B cell (primary cell): Measurements from ENCODE around the gene PRKRIP1. TPM values are rescaled to one million over a fixed set of nuclear protein-coding genes. Genes with fewer than 3 reads are reported as not detected.

ENCODE experiments used
- ATAC-seq: fragments of 200-7000 bp; cut with Tn5 transposase; one replicate; pipeline ENCODE4 v1.10.0; 2021; ENCODE audit warnings: low read depth, mild to moderate bottlenecking, moderate number of reproducible peaks, moderate library complexity
- CTCF ChIA-PET: fragments of 350-600 bp; sonication (Branson Sonifier 250); formaldehyde crosslinking; loops from one replicate; lab custom pipeline; 2021; ENCODE audit warnings: antibody characterized with exemption, inconsistent platforms; lab: Charles Lee
- POLR2A ChIA-PET: fragments of 350-600 bp; sonication (Branson Sonifier 250); formaldehyde crosslinking; loops from one replicate; lab custom pipeline; 2021; ENCODE audit warnings: antibody characterized with exemption; lab: Charles Lee
- DNase-seq: peaks from one replicate; pipeline ENCODE4 v3.0.0; 2013
- H2AFZ ChIP-seq: 2 replicates; pipeline ENCODE4 v1.6.1; 2012; ENCODE audit warnings: mild to moderate bottlenecking, low read depth, low read length; ENCODE audit not compliant: insufficient read depth, poor library complexity, severe bottlenecking
- H3K27ac ChIP-seq, 2 donors: 1 replicate in 1 of 2; 2 replicates in 1 of 2; pipeline ENCODE4 v1.5.1; 2012 to 2013; ENCODE audit warnings: low read length in 2 of 2, mild to moderate bottlenecking in 2 of 2, moderate library complexity in 1 of 2
- H3K27me3 ChIP-seq, 4 experiments: fragments of 200-600 bp in 1 of 4; sonication (generic) in 1 of 4; replicated peaks in 1 of 4; 1 replicate in 2 of 4; 2 replicates in 2 of 4; pipeline versions ENCODE4 v1.6.1 to v1.7.0; 2013 to 2016; ENCODE audit warnings: low read length in 3 of 4, mild to moderate bottlenecking in 2 of 4, mixed read lengths in 1 of 4, moderate library complexity in 1 of 4; ENCODE audit not compliant: insufficient read depth in 4 of 4, control insufficient read depth in 3 of 4; ENCODE audit errors: control extremely low read depth in 1 of 4
- H3K36me3 ChIP-seq, 2 experiments: replicated peaks in 1 of 2; 1 replicate in 1 of 2; 2 replicates in 1 of 2; pipeline versions ENCODE4 v1.6.1 to v1.7.1; 2013; ENCODE audit warnings: low read length in 1 of 2; ENCODE audit not compliant: insufficient read depth in 2 of 2, control insufficient read depth in 1 of 2; ENCODE audit errors: control extremely low read depth in 1 of 2, extremely low read depth in 1 of 2
- H3K4me1 ChIP-seq, 2 donors: fragments of 200-600 bp in 1 of 2; sonication (generic) in 1 of 2; 1 replicate in 1 of 2; 2 replicates in 1 of 2; pipeline versions ENCODE4 v1.5.1 to v1.6.1; 2013 to 2017; ENCODE audit warnings: low read length in 2 of 2; ENCODE audit not compliant: control insufficient read depth in 2 of 2, insufficient read depth in 2 of 2
- H3K4me2 ChIP-seq: replicated peaks from 2 replicates; pipeline ENCODE3; 2012; ENCODE audit warnings: mild to moderate bottlenecking, low read depth, low read length; ENCODE audit not compliant: poor library complexity, severe bottlenecking
- H3K4me3 ChIP-seq, 5 experiments: fragments of 200-600 bp in 1 of 5; sonication (generic) in 1 of 5; 1 replicate in 3 of 5; 2 replicates in 2 of 5; pipeline versions ENCODE4 v1.5.1 to v1.7.0; 2011 to 2016; ENCODE audit warnings: low read length in 4 of 5, mild to moderate bottlenecking in 4 of 5, low read depth in 2 of 5, control low read depth in 1 of 5, moderate library complexity in 1 of 5; ENCODE audit not compliant: insufficient read depth in 1 of 5; ENCODE audit errors: control extremely low read depth in 1 of 5, extremely low read depth in 1 of 5
- H3K79me2 ChIP-seq: fragments of 200-600 bp; sonication (generic); one replicate; pipeline ENCODE4 v1.6.0; 2016; ENCODE audit warnings: low read length; ENCODE audit not compliant: control insufficient read depth, insufficient read depth
- H3K9ac ChIP-seq: fragments of 200-600 bp; sonication (generic); 2 replicates; pipeline ENCODE4 v1.6.1; 2017; ENCODE audit warnings: mild to moderate bottlenecking, low read length, moderate library complexity
- H3K9me3 ChIP-seq, 3 donors: one replicate each; pipeline versions ENCODE4 v1.6.1 to v1.7.1; 2013; ENCODE audit warnings: low read length in 2 of 3; ENCODE audit not compliant: control insufficient read depth in 2 of 3, insufficient read depth in 1 of 3; ENCODE audit errors: control extremely low read depth in 1 of 3
- H4K20me1 ChIP-seq: 2 replicates; pipeline ENCODE4 v1.6.0; 2012; ENCODE audit warnings: mild to moderate bottlenecking, low read length; ENCODE audit not compliant: insufficient read depth, control insufficient read depth, poor library complexity, severe bottlenecking
- H3K27ac Mint-ChIP-seq: one replicate; pipeline ENCODE4 v1.8.0; 2021; ENCODE audit warnings: mixed read lengths
- H3K27me3 Mint-ChIP-seq: one replicate; pipeline ENCODE4 v1.8.0; 2021; ENCODE audit warnings: mixed read lengths
- H3K4me1 Mint-ChIP-seq: one replicate; pipeline ENCODE4 v1.8.0; 2021; ENCODE audit warnings: mixed read lengths
- H3K4me3 Mint-ChIP-seq: one replicate; pipeline ENCODE4 v1.8.0; 2021; ENCODE audit warnings: mixed read lengths
- H3K9me3 Mint-ChIP-seq: one replicate; pipeline ENCODE4 v1.8.0; 2022; ENCODE audit warnings: mixed read lengths; ENCODE audit not compliant: insufficient read depth
- EZH2 ChIP-seq: IDR thresholded peaks from 2 replicates; pipeline ENCODE4 v1.6.1; 2012; ENCODE audit warnings: borderline replicate concordance, low read depth, mild to moderate bottlenecking, moderate library complexity, low read length; ENCODE audit not compliant: insufficient read depth, poor library complexity, severe bottlenecking
- WGBS: methylation state at CpG from one replicate; pipeline ENCODE4 v1.1.5; 2013; ENCODE audit warnings: missing lambda C conversion rate; ENCODE audit not compliant: insufficient coverage; 5-methylcytosine and 5-hydroxymethylcytosine counted together
- intact Hi-C: fragments of 100-400 bp; cut with micrococcal nuclease; formaldehyde crosslinking; loops from one replicate; pipeline ENCODE4 v1.10.0; 2022
- polyA plus RNA-seq: library from polyadenylated mRNA; depleted of rRNA; stranded (reverse); fragments of >200 nt; gene quantifications from 2 replicates; pipeline ENCODE4 v1.2.3, GENCODE V29; 2012
- total RNA-seq, 2 donors: library from RNA; stranded (reverse); fragments of 120-200 nt in 1 of 2; gene quantifications; 1 replicate in 1 of 2; 2 replicates in 1 of 2; pipeline versions ENCODE4 v1.2.3 to v1.2.4, GENCODE V29; 2013 to 2022
- TF ChIP-seq, protein P1 (sequence below): fragments of 200-600 bp; IDR thresholded peaks from one replicate; pipeline ENCODE4 v1.8.0; 2022; ENCODE audit warnings: antibody characterized with exemption, mild to moderate bottlenecking

PRKRIP1 gene
- total and polyA plus RNA-seq, 2 donors (not counting 1 experiment from before 2014, with no cell fraction given), result 57.1 to 59.1 TPM

GRCh38 chr7:102464577-102465280 lies 68.6 kb downstream of the PRKRIP1 start, which contains the start of the genes ALKBH4 and LRWD1:
Gene ALKBH4 (minus strand): TSS chr7:102464863. CDS start chr7:102464836, 27 bp downstream.
Gene LRWD1 (plus strand): TSS chr7:102464984. CDS start chr7:102465081, 97 bp downstream.
- peak within 1 kb of the TSS; percentile 44 to 70 for H3K27ac ChIP-seq
- H3K9me3 Mint-ChIP-seq, result no peaks in the 10 kb centered on the region
- peaks cover 19 to 31% of the 10 kb centered on the region in 2 donors for H3K4me1 ChIP-seq
- under 1% methylated on average over 81 of the region's 81 CpGs for WGBS
- peaks cover 67% of the 10 kb centered on the region for H3K79me2 ChIP-seq
- H2AFZ ChIP-seq, result peak within 1 kb of the TSS; percentile 95
- H4K20me1 ChIP-seq, result peaks cover 6% of the 10 kb centered on the region
- peak within 1 kb of the TSS; percentile 95 for H3K4me2 ChIP-seq
- H3K4me3 ChIP-seq, result peak within 1 kb of the TSS; percentile 57 to 99 (median 94)
- H3K9ac ChIP-seq, result peak within 1 kb of the TSS; percentile 88
- H3K27me3 ChIP-seq, result no peaks in the 10 kb centered on the region
- H3K9me3 ChIP-seq, result no peaks in the 10 kb centered on the region
- ChIA-PET CTCF (interaction anchor here (0.7 to 6.3 kb wide), 7 partner anchors 8 to 69 kb away, joined by 3 to 45 read pairs (median 3); partner anchors contain the start of gene PRKRIP1), POLR2A (interaction anchor here (0.6 to 1.9 kb wide), 5 partner anchors 13 to 60 kb away, joined by 3 to 5 read pairs (median 4); no protein-coding TSS in a partner anchor)
- no peak for TF ChIP-seq EZH2
- TF ChIP-seq, protein P1, sequence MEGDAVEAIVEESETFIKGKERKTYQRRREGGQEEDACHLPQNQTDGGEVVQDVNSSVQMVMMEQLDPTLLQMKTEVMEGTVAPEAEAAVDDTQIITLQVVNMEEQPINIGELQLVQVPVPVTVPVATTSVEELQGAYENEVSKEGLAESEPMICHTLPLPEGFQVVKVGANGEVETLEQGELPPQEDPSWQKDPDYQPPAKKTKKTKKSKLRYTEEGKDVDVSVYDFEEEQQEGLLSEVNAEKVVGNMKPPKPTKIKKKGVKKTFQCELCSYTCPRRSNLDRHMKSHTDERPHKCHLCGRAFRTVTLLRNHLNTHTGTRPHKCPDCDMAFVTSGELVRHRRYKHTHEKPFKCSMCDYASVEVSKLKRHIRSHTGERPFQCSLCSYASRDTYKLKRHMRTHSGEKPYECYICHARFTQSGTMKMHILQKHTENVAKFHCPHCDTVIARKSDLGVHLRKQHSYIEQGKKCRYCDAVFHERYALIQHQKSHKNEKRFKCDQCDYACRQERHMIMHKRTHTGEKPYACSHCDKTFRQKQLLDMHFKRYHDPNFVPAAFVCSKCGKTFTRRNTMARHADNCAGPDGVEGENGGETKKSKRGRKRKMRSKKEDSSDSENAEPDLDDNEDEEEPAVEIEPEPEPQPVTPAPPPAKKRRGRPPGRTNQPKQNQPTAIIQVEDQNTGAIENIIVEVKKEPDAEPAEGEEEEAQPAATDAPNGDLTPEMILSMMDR, result peak; percentile 25
- peaks cover 0 to 14% of the 10 kb centered on the region in 2 experiments for H3K36me3 ChIP-seq
- no peaks in the 10 kb centered on the region for H3K27me3 Mint-ChIP-seq
- ATAC-seq (peak; percentile 97), DNase-seq (peak; percentile 95)
- H3K4me1 Mint-ChIP-seq, result peaks cover 30% of the 10 kb centered on the region
- peak within 1 kb of the TSS; percentile 91 for H3K4me3 Mint-ChIP-seq
- peak within 1 kb of the TSS; percentile 87 for H3K27ac Mint-ChIP-seq
- intact Hi-C loops, result loop anchor here (5.0 kb wide), 1 partner anchor 177 kb away; the partner anchor contains the start of gene SH2B2
